ENCODE measurements around the gene NOD1.

The NOD1 gene

DNA sequence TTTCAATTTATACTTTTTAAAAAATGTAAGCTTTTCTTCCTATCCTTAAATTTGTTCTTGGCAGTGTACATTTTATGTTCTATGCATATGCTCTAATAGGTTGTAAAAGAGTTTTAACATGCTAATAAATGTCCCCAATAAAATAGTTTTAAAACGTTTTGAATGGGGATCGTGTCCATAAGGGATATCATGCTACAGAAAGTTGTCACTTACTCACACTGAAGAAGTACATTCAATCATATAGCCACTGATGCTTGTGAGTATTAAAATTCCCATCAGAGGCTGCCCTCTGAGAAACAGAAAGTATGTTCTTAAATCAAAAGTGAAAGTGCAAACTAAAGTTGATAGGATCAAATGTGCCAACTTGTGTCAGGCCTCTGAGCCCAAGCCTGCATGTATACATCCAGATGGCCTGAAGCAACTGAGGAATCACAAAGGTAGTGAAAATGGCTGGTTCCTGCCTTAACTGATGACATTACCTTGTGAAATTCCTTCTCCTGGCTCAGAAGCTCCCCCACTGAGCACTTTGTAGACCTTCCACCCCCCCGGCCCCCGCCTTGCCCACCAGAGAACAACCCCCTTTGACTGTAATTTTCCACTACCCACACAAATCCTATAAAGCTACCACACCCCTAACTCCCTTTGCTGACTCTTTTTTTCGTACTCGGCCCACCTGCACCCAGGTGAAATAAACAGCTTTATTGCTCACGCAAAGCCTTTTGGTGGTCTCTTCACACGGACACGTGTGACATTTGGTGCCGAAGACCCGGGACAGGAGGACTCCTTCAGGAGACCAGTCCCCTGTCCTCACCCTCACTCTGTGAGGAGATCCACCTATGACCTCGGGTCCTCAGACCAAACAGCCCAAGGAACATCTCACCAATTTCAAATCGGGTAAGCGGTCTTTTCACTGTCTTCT, 877 bp upstream of the NOD1 start:
- TF ChIP-seq, protein P1, sequence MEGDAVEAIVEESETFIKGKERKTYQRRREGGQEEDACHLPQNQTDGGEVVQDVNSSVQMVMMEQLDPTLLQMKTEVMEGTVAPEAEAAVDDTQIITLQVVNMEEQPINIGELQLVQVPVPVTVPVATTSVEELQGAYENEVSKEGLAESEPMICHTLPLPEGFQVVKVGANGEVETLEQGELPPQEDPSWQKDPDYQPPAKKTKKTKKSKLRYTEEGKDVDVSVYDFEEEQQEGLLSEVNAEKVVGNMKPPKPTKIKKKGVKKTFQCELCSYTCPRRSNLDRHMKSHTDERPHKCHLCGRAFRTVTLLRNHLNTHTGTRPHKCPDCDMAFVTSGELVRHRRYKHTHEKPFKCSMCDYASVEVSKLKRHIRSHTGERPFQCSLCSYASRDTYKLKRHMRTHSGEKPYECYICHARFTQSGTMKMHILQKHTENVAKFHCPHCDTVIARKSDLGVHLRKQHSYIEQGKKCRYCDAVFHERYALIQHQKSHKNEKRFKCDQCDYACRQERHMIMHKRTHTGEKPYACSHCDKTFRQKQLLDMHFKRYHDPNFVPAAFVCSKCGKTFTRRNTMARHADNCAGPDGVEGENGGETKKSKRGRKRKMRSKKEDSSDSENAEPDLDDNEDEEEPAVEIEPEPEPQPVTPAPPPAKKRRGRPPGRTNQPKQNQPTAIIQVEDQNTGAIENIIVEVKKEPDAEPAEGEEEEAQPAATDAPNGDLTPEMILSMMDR (conservative IDR thresholded peaks at IDR 0.05): no peak
- TF ChIP-seq ZFX (IDR thresholded peaks at IDR 0.05): no peak
- H3K27ac ChIP-seq: peak overlapping the region; percentile 74

- peak overlapping the region; percentile 5; the same call in 1 of the 2 replicates for H3K27ac ChIP-seq
- TF ChIP-seq, protein P1 (conservative IDR thresholded peaks at IDR 0.05): no peak
- TF ChIP-seq ZFX (IDR thresholded peaks at IDR 0.05): no peak
These were observed 2.0 kb downstream of the NOD1 start for GRCh38 chr7:30476459-30477145.

DNA sequence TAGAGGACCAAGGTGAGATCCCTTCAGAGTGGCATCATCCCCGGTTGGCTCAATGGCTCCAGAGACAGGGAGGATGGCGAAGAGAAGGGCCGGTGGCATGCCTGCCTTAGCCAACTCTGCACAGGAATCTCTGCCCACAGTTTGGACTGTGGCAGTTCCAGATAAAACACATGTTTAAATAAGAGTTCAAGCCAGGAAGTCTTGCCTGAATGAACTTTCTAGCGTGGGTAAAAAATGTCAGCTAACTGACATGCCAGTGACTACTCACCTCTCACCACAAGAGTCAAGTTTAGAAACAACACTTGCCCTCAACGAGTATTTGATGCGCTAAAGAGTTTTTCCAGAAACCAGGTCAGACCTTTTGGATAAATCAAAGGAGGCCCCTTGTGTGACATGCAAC, 3.0 kb downstream of the NOD1 start:
- H3K27ac ChIP-seq: no peak overlapping the region
- TF ChIP-seq ZFX (IDR thresholded peaks at IDR 0.05): no peak
- TF ChIP-seq, protein P1 (conservative IDR thresholded peaks at IDR 0.05): no peak

DNA sequence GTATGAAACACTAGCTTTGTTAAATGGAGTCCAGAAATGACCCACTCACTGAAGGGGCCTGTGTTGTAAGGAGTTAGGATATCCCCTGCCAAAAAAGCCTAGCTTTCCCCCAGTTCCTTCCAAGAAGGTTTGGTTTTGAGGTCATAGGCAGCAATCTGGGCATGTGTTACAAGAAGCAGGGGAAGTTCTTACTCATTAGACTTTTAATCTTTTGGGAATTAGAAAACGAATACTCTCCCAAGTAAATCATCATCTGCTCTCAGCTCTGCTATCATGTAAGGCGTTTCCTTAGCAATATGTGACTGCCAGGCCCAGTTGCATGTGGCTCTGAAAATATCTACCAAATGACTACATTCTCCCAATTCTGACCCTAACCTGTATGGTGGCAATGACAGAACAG, 3.7 kb downstream of the NOD1 start:
- TF ChIP-seq, protein P1 (conservative IDR thresholded peaks at IDR 0.05): no peak
- no peak for TF ChIP-seq ZFX (IDR thresholded peaks at IDR 0.05)
- H3K27ac ChIP-seq: no peak overlapping the region

DNA sequence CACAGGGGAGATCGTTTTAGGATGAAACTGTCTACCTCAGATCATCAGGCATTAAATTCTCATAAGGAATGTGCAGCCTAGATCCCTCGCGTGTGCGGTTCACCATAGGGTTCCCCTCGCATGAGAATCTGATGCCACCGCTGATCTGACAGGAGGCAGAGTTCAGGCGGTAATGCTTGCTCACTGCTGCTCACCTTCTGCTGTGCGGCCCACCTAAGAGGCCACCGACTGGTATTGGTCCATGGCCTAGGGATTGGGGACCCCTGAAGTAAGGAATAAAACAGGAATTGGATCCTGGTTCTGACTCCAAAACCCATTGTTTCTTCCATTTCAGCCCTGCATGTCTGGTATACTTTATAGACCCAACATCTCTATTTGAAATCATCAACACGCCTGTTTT, 4.1 kb downstream of the NOD1 start:
- no peak for TF ChIP-seq ZFX (IDR thresholded peaks at IDR 0.05)
- H3K27ac ChIP-seq: no peak overlapping the region

DNA sequence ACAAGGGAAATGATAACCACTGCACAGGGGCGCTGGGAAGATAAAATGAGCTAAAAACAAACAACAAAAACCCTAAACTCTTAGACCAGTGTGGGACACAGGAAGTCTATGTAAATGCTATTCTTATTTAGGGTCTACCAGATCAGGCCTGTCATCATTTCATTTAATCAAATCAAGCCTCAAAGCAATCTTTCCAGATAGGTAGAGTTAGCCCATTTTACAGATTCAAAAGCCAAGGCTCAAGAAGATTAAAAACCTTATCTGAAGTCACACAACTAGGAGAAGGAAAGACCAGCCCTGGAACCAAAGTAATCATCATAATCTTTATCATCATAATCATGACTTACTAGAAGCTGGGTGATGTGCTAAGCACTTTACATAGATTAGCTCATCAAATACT, 4.7 kb downstream of the NOD1 start:
- TF ChIP-seq, protein P1 (conservative IDR thresholded peaks at IDR 0.05): no peak
- TF ChIP-seq ZFX (IDR thresholded peaks at IDR 0.05): no peak
- no peak overlapping the region for H3K27ac ChIP-seq

- no peak overlapping the region for H3K27ac ChIP-seq
- TF ChIP-seq ZFX (IDR thresholded peaks at IDR 0.05): no peak
These were observed 5.5 kb downstream of the NOD1 start for GRCh38 chr7:30472784-30473775.
